Osteocyte (in vitro differentiated cells): Measurements from ENCODE around the gene PRH2. TPM values are rescaled to one million over a fixed set of nuclear protein-coding genes. Genes with fewer than 3 reads are reported as not detected.

Experiments used
- DNase-seq: peaks from one replicate; pipeline ENCODE4 v3.0.0; 2021; ENCODE audit warnings: mixed read lengths; ENCODE audit not compliant: unreplicated experiment; ENCODE audit errors: extremely low spot score
- H3K27ac Mint-ChIP-seq: one replicate; pipeline ENCODE4 v1.8.0; 2021; ENCODE audit warnings: mild to moderate bottlenecking, mixed read lengths; ENCODE audit not compliant: unreplicated experiment
- H3K27me3 Mint-ChIP-seq: one replicate; pipeline ENCODE4 v1.8.0; 2021; ENCODE audit warnings: mixed read lengths; ENCODE audit not compliant: unreplicated experiment
- H3K36me3 Mint-ChIP-seq: one replicate; pipeline ENCODE4 v1.8.0; 2021; ENCODE audit warnings: mixed read lengths; ENCODE audit not compliant: unreplicated experiment
- H3K4me1 Mint-ChIP-seq: one replicate; pipeline ENCODE4 v1.8.0; 2021; ENCODE audit warnings: mixed read lengths; ENCODE audit not compliant: unreplicated experiment
- H3K4me3 Mint-ChIP-seq: one replicate; pipeline ENCODE4 v1.8.0; 2021; ENCODE audit warnings: mild to moderate bottlenecking, moderate library complexity, mixed read lengths; ENCODE audit not compliant: unreplicated experiment
- H3K9me3 Mint-ChIP-seq: one replicate; pipeline ENCODE4 v1.8.0; 2021; ENCODE audit warnings: mixed read lengths; ENCODE audit not compliant: unreplicated experiment
- CTCF ChIP-seq: fragments of 200-600 bp; sonication (generic); IDR thresholded peaks from 2 replicates; pipeline ENCODE4 v1.5.0; 2021; ENCODE audit warnings: antibody characterized with exemption, mild to moderate bottlenecking, moderate library complexity
- total RNA-seq: library from RNA; stranded (reverse); gene quantifications from 2 replicates; pipeline ENCODE4 v1.2.1, GENCODE V29; 2021

PRH2 gene
- total RNA-seq, 1 donor from 2014 or later = not detected

- Mint-ChIP-seq H3K36me3 (peaks cover 3% of the 10 kb centered on the region), H3K27ac (no peak overlapping the region), H3K27me3 (no peaks in the 10 kb centered on the region), H3K9me3 (peaks cover 15% of the 10 kb centered on the region), H3K4me1 (no peaks in the 10 kb centered on the region), H3K4me3 (no peak overlapping the region)
- no peak for DNase-seq
- no peak for TF ChIP-seq CTCF
Measured at GRCh38 chr12:10940389-10940788, 11.4 kb downstream of the PRH2 start.

GRCh38 chr12:10941369-10941768, 12.3 kb downstream of the PRH2 start:
- Mint-ChIP-seq H3K9me3 (peaks cover 22% of the 10 kb centered on the region), H3K36me3 (peaks cover 4% of the 10 kb centered on the region), H3K27ac (no peak overlapping the region), H3K4me1 (no peaks in the 10 kb centered on the region), H3K27me3 (no peaks in the 10 kb centered on the region), H3K4me3 (no peak overlapping the region)
- no peak for DNase-seq
- no peak for TF ChIP-seq CTCF

- Mint-ChIP-seq H3K4me3 (no peak overlapping the region), H3K36me3 (peaks cover 9% of the 10 kb centered on the region), H3K27ac (no peak overlapping the region), H3K27me3 (no peaks in the 10 kb centered on the region), H3K9me3 (peaks cover 29% of the 10 kb centered on the region), H3K4me1 (no peaks in the 10 kb centered on the region)
- TF ChIP-seq CTCF = no peak
- DNase-seq = no peak
Measured at GRCh38 chr12:10941916-10942607, 13.0 kb downstream of the PRH2 start.

- Mint-ChIP-seq H3K27me3 (no peaks in the 10 kb centered on the region), H3K27ac (no peak overlapping the region), H3K4me3 (no peak overlapping the region), H3K4me1 (no peaks in the 10 kb centered on the region), H3K9me3 (peaks cover 40% of the 10 kb centered on the region), H3K36me3 (peaks cover 19% of the 10 kb centered on the region)
- TF ChIP-seq CTCF = no peak
- DNase-seq = no peak
Measured at GRCh38 chr12:10943167-10943566, 14.1 kb downstream of the PRH2 start.

- no peak for TF ChIP-seq CTCF
- H3K4me3 Mint-ChIP-seq = no peak overlapping the region
- H3K27me3 Mint-ChIP-seq = no peaks in the 10 kb centered on the region
- H3K27ac Mint-ChIP-seq = no peak overlapping the region
- H3K36me3 Mint-ChIP-seq = peaks cover 36% of the 10 kb centered on the region
- no peak for DNase-seq
- peaks cover 14% of the 10 kb centered on the region for H3K4me1 Mint-ChIP-seq
- H3K9me3 Mint-ChIP-seq = peaks cover 55% of the 10 kb centered on the region
Measured at GRCh38 chr12:10952645-10953044, 23.6 kb downstream of the PRH2 start.
